ENCODE measurements around the gene MLKL. TPM values are rescaled to one million over a fixed set of nuclear protein-coding genes. Genes with fewer than 3 reads are reported as not detected.

The MLKL gene
- total RNA-seq, 4 donors from 2014 or later, result 6.4 to 15.5 (median 10.8) TPM

- no peaks in the 10 kb centered on the region for H3K9me3 ChIP-seq
- TF ChIP-seq EP300 (IDR thresholded peaks at IDR 0.05) (no peak), POLR2AphosphoS5 (IDR thresholded peaks at IDR 0.05) (no peak), CTCF (IDR thresholded peaks at IDR 0.05) (no peak), POLR2A (IDR thresholded peaks at IDR 0.05) (no peak)
- H3K4me3 ChIP-seq, result no peak overlapping the region
- WGBS, 2 donors (ENCODE audit: low coverage in 1 of 2), result 60% methylated on average over 1 of the region's 6 CpGs; no CpG with 5 or more reads in 1 of the 2 donors
- H3K27ac ChIP-seq, result no peak overlapping the region
- H3K36me3 ChIP-seq, result no peaks in the 10 kb centered on the region
- H3K4me1 ChIP-seq, result peaks cover 0 to 10% (median 0%) of the 10 kb centered on the region in 3 donors
- no peak for ATAC-seq
- peaks cover 23% of the 10 kb centered on the region for H3K27me3 ChIP-seq
Measured at GRCh38 chr16:74737521-74737920, 36.9 kb upstream of the MLKL start.

- 52 to 95% methylated on average over 3 to 6 of the region's 9 CpGs for WGBS, 2 donors (ENCODE audit: low coverage in 1 of 2)
- no peak for TF ChIP-seq POLR2A (IDR thresholded peaks at IDR 0.05)
- no peak for TF ChIP-seq EP300 (IDR thresholded peaks at IDR 0.05)
- no peak for TF ChIP-seq POLR2AphosphoS5 (IDR thresholded peaks at IDR 0.05)
- no peak for TF ChIP-seq CTCF (IDR thresholded peaks at IDR 0.05)
- Histone ChIP-seq H3K36me3 (no peaks in the 10 kb centered on the region), H3K27me3 (peaks cover 23% of the 10 kb centered on the region), H3K27ac (no peak overlapping the region), H3K9me3 (no peaks in the 10 kb centered on the region), H3K4me3 (no peak overlapping the region), H3K4me1 (peaks cover 0 to 10% (median 0%) of the 10 kb centered on the region in 3 donors)
- ATAC-seq, result no peak
Measured at GRCh38 chr16:74736531-74737157, 36.0 kb upstream of the MLKL start.

GRCh38 chr16:74735554-74735953 is 34.9 kb upstream of the MLKL start:
- TF ChIP-seq EP300 (IDR thresholded peaks at IDR 0.05), result no peak
- no peak for TF ChIP-seq POLR2AphosphoS5 (IDR thresholded peaks at IDR 0.05)
- no peak for TF ChIP-seq POLR2A (IDR thresholded peaks at IDR 0.05)
- TF ChIP-seq CTCF (IDR thresholded peaks at IDR 0.05), result no peak
- peaks cover 0 to under 1% (median 0%) of the 10 kb centered on the region in 3 donors for H3K4me1 ChIP-seq
- no peak for ATAC-seq
- H3K27ac ChIP-seq, result no peak overlapping the region
- H3K27me3 ChIP-seq, result peaks cover 23% of the 10 kb centered on the region
- no peaks in the 10 kb centered on the region for H3K9me3 ChIP-seq
- no peak overlapping the region for H3K4me3 ChIP-seq
- WGBS, 2 donors (ENCODE audit: low coverage in 1 of 2), result 93 to 100% methylated on average over 1 to 3 of the region's 3 CpGs
- no peaks in the 10 kb centered on the region for H3K36me3 ChIP-seq

- no peak for ATAC-seq
- no peaks in the 10 kb centered on the region for H3K9me3 ChIP-seq
- TF ChIP-seq POLR2AphosphoS5 (IDR thresholded peaks at IDR 0.05) (no peak), EP300 (IDR thresholded peaks at IDR 0.05) (no peak), CTCF (IDR thresholded peaks at IDR 0.05) (no peak)
- no peaks in the 10 kb centered on the region for H3K4me1 ChIP-seq
- no peak overlapping the region for H3K4me3 ChIP-seq
- H3K27ac ChIP-seq, result no peak overlapping the region
- 20% methylated on average over 1 of the region's 10 CpGs; no CpG with 5 or more reads in 1 of the 2 donors for WGBS, 2 donors (ENCODE audit: low coverage in 1 of 2)
- no peaks in the 10 kb centered on the region for H3K36me3 ChIP-seq
- peaks cover 23% of the 10 kb centered on the region for H3K27me3 ChIP-seq
Measured at GRCh38 chr16:74735162-74735452, 34.4 kb upstream of the MLKL start.

GRCh38 chr16:74734361-74735161 is 33.9 kb upstream of the MLKL start:
- H3K9me3 ChIP-seq, result no peaks in the 10 kb centered on the region
- ATAC-seq, result no peak
- WGBS, 2 donors (ENCODE audit: low coverage in 1 of 2), result 89% methylated on average over 3 of the region's 21 CpGs; no CpG with 5 or more reads in 1 of the 2 donors
- TF ChIP-seq POLR2A (IDR thresholded peaks at IDR 0.05) (no peak), CTCF (IDR thresholded peaks at IDR 0.05) (no peak), EP300 (IDR thresholded peaks at IDR 0.05) (no peak), POLR2AphosphoS5 (IDR thresholded peaks at IDR 0.05) (no peak)
- peaks cover 23% of the 10 kb centered on the region for H3K27me3 ChIP-seq
- H3K4me1 ChIP-seq, result no peaks in the 10 kb centered on the region
- no peak overlapping the region for H3K4me3 ChIP-seq
- H3K36me3 ChIP-seq, result no peaks in the 10 kb centered on the region
- no peak overlapping the region for H3K27ac ChIP-seq
